DND-41 (cell line): ENCODE measurements around the gene SNX32.

ENCODE experiments used
- CTCF ChIP-seq: IDR thresholded peaks from 2 replicates; pipeline ENCODE4 v1.5.1; 2012; ENCODE audit warnings: borderline replicate concordance, low read length, moderate library complexity, mild to moderate bottlenecking; ENCODE audit not compliant: poor library complexity, severe bottlenecking; ENCODE audit errors: extremely low read depth
- EZH2 ChIP-seq: IDR thresholded peaks from 3 replicates; pipeline ENCODE4 v1.6.1; 2012; ENCODE audit warnings: borderline replicate concordance, low read depth, mild to moderate bottlenecking, moderate library complexity, low read length, inconsistent platforms; ENCODE audit not compliant: severe bottlenecking

GRCh38 chr11:65851083-65851579, 17.4 kb downstream of the SNX32 start:
- TF ChIP-seq CTCF (peak; percentile 89), EZH2 (no peak)
